SK-N-SH treated with all-trans-retinoic acid at 6 μM for 48 hours (cell line): Measurements from ENCODE around the gene MAML2.

Experiments used
- ATAC-seq: fragments of 200-7000 bp; cut with Tn5 transposase; 3 replicates; pipeline ENCODE4 v1.9.1; 2020; ENCODE audit warnings: mild to moderate bottlenecking, moderate library complexity
- ARNTL ChIP-seq: fragments of 450-650 bp; formaldehyde crosslinking; IDR thresholded peaks from 2 replicates; pipeline ENCODE4 v1.5.0; 2020; ENCODE audit warnings: low read depth, mild to moderate bottlenecking, moderate library complexity, borderline replicate concordance
- BACH2 ChIP-seq: fragments of 250-450 bp; sonication (Bioruptor Pico); IDR thresholded peaks from 2 replicates; pipeline ENCODE4 v1.9.0; 2021; ENCODE audit warnings: mild to moderate bottlenecking, borderline replicate concordance
- CREB5 ChIP-seq: fragments of 250-450 bp; sonication (Bioruptor Pico); IDR thresholded peaks from 2 replicates; pipeline ENCODE4 v1.5.1; 2020; ENCODE audit warnings: low read depth, mild to moderate bottlenecking, moderate library complexity
- CSDC2 ChIP-seq: fragments of 250-450 bp; sonication (Bioruptor Pico); IDR thresholded peaks from 2 replicates; pipeline ENCODE4 v1.5.0; 2020; ENCODE audit warnings: mild to moderate bottlenecking, moderate library complexity
- GLIS3 ChIP-seq: fragments of 250-450 bp; sonication (Bioruptor Pico); IDR thresholded peaks from 2 replicates; pipeline ENCODE4 v1.5.0; 2020; ENCODE audit warnings: mild to moderate bottlenecking, moderate library complexity
- ISL1 ChIP-seq: fragments of 250-450 bp; sonication (Bioruptor Pico); IDR thresholded peaks from 2 replicates; pipeline ENCODE4 v2.1.2; 2022; ENCODE audit warnings: mild to moderate bottlenecking, moderate library complexity
- PATZ1 ChIP-seq: fragments of 250-450 bp; sonication (Bioruptor Pico); IDR thresholded peaks from 2 replicates; pipeline ENCODE4 v1.8.0; 2020; ENCODE audit warnings: mild to moderate bottlenecking, moderate library complexity, borderline replicate concordance
- POU6F1 ChIP-seq: fragments of 250-450 bp; sonication (Bioruptor Pico); IDR thresholded peaks from 2 replicates; pipeline ENCODE4 v1.8.0; 2021; ENCODE audit warnings: low read depth, mild to moderate bottlenecking, moderate library complexity, borderline replicate concordance
- PPARA ChIP-seq: fragments of 250-450 bp; sonication (Bioruptor Pico); IDR thresholded peaks from 2 replicates; pipeline ENCODE4 v1.5.0; 2020; ENCODE audit warnings: mild to moderate bottlenecking, borderline replicate concordance
- RARB ChIP-seq: fragments of 250-450 bp; sonication (Bioruptor Pico); IDR thresholded peaks from 2 replicates; pipeline ENCODE4 v1.8.0; 2021; ENCODE audit warnings: mild to moderate bottlenecking, moderate library complexity
- SNAI2 ChIP-seq: fragments of 250-450 bp; sonication (Bioruptor Pico); IDR thresholded peaks from 2 replicates; pipeline ENCODE4 v1.5.0; 2020; ENCODE audit warnings: mild to moderate bottlenecking, moderate library complexity
- TCF4 ChIP-seq: fragments of 250-450 bp; sonication (Bioruptor Pico); IDR thresholded peaks from 2 replicates; pipeline ENCODE4 v1.8.0; 2021; ENCODE audit warnings: mild to moderate bottlenecking, moderate library complexity, borderline replicate concordance
- TOX ChIP-seq: fragments of 250-450 bp; sonication (Bioruptor Pico); IDR thresholded peaks from 2 replicates; pipeline ENCODE4 v1.8.0; 2021; ENCODE audit warnings: mild to moderate bottlenecking, moderate library complexity, borderline replicate concordance
- TSHZ2 ChIP-seq: fragments of 250-450 bp; sonication (Bioruptor Pico); IDR thresholded peaks from 2 replicates; pipeline ENCODE4 v1.5.0; 2020; ENCODE audit warnings: mild to moderate bottlenecking, moderate library complexity
- ZC3H10 ChIP-seq: fragments of 250-450 bp; sonication (Bioruptor Pico); IDR thresholded peaks from 2 replicates; pipeline ENCODE4 v1.5.1; 2021; ENCODE audit warnings: mild to moderate bottlenecking, moderate library complexity
- ZFP3 ChIP-seq: fragments of 250-450 bp; sonication (Bioruptor Pico); IDR thresholded peaks from 2 replicates; pipeline ENCODE4 v1.5.0; 2020; ENCODE audit warnings: mild to moderate bottlenecking, moderate library complexity
- ZFP30 ChIP-seq: fragments of 450-650 bp; formaldehyde crosslinking; IDR thresholded peaks from 2 replicates; pipeline ENCODE4 v1.5.0; 2022; ENCODE audit warnings: mild to moderate bottlenecking, moderate library complexity
- ZNF565 ChIP-seq: fragments of 450-650 bp; formaldehyde crosslinking; conservative IDR thresholded peaks from 2 replicates; pipeline ENCODE4 v1.5.0; 2020; ENCODE audit warnings: low read depth, mild to moderate bottlenecking, moderate library complexity
- ZNF70 ChIP-seq: fragments of 450-650 bp; formaldehyde crosslinking; IDR thresholded peaks from 2 replicates; pipeline ENCODE4 v1.5.0; 2020; ENCODE audit warnings: mild to moderate bottlenecking, moderate library complexity
- ZNF8 ChIP-seq: fragments of 450-650 bp; formaldehyde crosslinking; IDR thresholded peaks from 2 replicates; pipeline ENCODE4 v1.5.0; 2020; ENCODE audit warnings: mild to moderate bottlenecking, moderate library complexity

Gene MAML2

GRCh38 chr11:96143041-96143521, 199.9 kb downstream of the MAML2 start:
- ATAC-seq = no peak
- TF ChIP-seq ZNF565 = no peak
- TF ChIP-seq CSDC2 (CRISPR knock-in tag) = no peak
- no peak for TF ChIP-seq ZC3H10 (CRISPR knock-in tag)
- TF ChIP-seq ZFP30 (CRISPR knock-in tag) = no peak
- TF ChIP-seq ZFP3 (CRISPR knock-in tag) = no peak
- no peak for TF ChIP-seq ZNF70 (CRISPR knock-in tag)
- TF ChIP-seq TOX (CRISPR knock-in tag) = no peak
- no peak for TF ChIP-seq TSHZ2
- TF ChIP-seq, all 23 proteins: peak for 0

GRCh38 chr11:96141626-96142025, 201.4 kb downstream of the MAML2 start:
- ATAC-seq = no peak
- no peak for TF ChIP-seq ISL1 (CRISPR knock-in tag)
- TF ChIP-seq CREB5 = no peak
- TF ChIP-seq GLIS3 (CRISPR knock-in tag) = no peak
- TF ChIP-seq BACH2 = no peak
- TF ChIP-seq TCF4 (CRISPR knock-in tag) = no peak
- no peak for TF ChIP-seq PATZ1
- no peak for TF ChIP-seq ARNTL (CRISPR knock-in tag)

- TF ChIP-seq PPARA (CRISPR knock-in tag) = no peak
- TF ChIP-seq RARB = no peak
- no peak for TF ChIP-seq ZNF8
- no peak for TF ChIP-seq TCF4 (CRISPR knock-in tag)
- TF ChIP-seq ZNF70 (CRISPR knock-in tag) = no peak
- TF ChIP-seq ARNTL (CRISPR knock-in tag) = no peak
These were observed 203.3 kb downstream of the MAML2 start for GRCh38 chr11:96139691-96140090.

GRCh38 chr11:96137373-96137772, 205.6 kb downstream of the MAML2 start:
- no peak for TF ChIP-seq SNAI2 (CRISPR knock-in tag)
- TF ChIP-seq TOX (CRISPR knock-in tag) = 0 out of 2 replicates have a peak, but pooled peaks have one; percentile 43
- no peak for ATAC-seq

More at GRCh38 chr11:96139691-96140090, 203.3 kb downstream of the MAML2 start:
- ATAC-seq = no peak

GRCh38 chr11:96136613-96137298, 206.2 kb downstream of the MAML2 start:
- ATAC-seq = no peak
- TF ChIP-seq CSDC2 (CRISPR knock-in tag) (no peak), ZFP3 (CRISPR knock-in tag) (no peak)

- ATAC-seq = peak; percentile 59
- TF ChIP-seq CSDC2 (CRISPR knock-in tag) (no peak), POU6F1 (CRISPR knock-in tag) (no peak), ZNF70 (CRISPR knock-in tag) (no peak), CREB5 (no peak), PATZ1 (no peak), TCF4 (CRISPR knock-in tag) (no peak)
These were observed 208.4 kb downstream of the MAML2 start for GRCh38 chr11:96134602-96135001.
